Activated T-cell treated with anti-CD3 and anti-CD28 coated beads for 24 hours (primary cell): ENCODE data around the gene MED17.
A peak's percentile ranks its signal among the peaks of the same experiment; 100 is the strongest.
"Not testable (repeated sequence)": the region's sequence is repeated elsewhere in the genome, so short reads cannot be mapped to it uniquely, and the experiment has no call there.

Source experiments
- DNase-seq: peaks from one replicate; pipeline ENCODE4 v3.0.0-alpha.2; 2020; ENCODE audit warnings: low read depth

The MED17 gene, protein sequence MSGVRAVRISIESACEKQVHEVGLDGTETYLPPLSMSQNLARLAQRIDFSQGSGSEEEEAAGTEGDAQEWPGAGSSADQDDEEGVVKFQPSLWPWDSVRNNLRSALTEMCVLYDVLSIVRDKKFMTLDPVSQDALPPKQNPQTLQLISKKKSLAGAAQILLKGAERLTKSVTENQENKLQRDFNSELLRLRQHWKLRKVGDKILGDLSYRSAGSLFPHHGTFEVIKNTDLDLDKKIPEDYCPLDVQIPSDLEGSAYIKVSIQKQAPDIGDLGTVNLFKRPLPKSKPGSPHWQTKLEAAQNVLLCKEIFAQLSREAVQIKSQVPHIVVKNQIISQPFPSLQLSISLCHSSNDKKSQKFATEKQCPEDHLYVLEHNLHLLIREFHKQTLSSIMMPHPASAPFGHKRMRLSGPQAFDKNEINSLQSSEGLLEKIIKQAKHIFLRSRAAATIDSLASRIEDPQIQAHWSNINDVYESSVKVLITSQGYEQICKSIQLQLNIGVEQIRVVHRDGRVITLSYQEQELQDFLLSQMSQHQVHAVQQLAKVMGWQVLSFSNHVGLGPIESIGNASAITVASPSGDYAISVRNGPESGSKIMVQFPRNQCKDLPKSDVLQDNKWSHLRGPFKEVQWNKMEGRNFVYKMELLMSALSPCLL

DNA sequence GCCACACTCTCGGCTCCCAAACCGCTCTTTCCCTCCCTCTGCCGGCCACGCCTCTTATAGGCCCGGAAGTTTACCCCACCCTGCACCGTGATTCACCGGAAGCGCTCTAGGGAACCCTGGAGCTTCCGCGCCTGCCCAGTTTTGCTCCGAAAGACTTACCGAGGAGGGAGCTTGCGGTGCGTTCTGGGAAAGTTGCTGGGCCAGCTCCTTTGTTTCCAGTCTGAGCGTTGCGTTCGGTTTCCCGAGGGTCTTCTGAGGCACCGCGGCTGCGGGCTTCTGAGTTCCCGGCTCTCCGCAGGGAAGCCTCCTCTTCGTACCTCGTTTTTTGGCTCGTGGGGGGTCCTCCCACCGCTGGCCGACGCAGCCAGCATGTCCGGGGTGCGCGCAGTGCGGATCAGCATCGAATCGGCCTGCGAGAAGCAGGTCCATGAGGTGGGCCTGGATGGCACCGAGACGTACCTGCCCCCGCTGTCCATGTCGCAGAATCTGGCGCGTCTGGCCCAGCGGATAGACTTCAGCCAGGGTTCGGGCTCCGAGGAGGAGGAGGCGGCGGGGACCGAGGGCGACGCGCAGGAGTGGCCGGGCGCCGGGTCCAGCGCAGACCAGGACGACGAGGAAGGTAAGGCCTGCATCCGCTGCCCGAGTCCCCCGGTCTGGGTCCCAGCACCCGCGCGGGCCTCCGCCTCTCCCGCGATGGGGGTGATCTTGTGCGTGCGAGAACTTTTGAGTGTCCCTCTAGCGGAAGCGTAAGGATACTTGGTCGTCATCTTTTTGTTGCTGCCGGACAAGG, at the start of gene MED17:
Gene MED17 (plus strand): TSS at position 138 of the 790 bp plus-strand sequence. CDS start 232 bp downstream, at position 370.
- DNase-seq, result peak; percentile 90

DNA sequence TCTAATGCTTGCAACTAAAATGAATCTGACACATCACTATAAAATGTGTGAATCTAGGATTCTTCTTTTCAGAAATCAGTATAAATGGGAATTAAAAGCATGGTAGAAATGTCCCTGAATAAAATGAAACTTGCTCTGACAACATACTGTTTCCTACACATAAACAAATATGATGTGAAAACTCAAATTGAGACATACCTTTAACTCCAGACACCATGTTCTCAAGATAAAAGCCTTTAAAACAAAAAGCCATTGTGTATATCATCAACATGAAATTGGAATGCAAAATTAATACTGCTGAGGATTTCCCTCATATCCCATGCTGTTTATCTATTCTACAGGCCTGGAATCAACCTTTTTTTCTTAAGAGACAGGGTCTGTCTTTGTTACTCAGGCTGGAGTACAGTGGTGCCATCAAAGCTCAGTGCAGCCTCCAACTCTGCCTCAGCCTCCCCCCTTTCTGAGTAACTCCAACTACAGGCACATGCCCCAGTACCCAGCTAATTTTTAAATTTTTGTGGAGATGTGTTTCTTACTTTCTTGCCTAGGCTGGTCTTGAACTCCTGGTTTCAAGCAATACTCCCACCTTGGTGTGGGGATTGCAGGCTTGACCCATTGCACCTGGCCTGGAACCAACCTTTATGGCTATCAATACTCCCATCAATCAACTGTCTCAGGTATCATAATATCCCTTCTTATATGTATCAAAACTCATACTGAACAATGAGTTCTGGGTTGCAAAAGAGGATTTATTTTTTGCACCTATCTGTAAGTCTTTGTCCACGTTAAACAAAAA, 49.5 kb upstream of the MED17 start:
- no peak for DNase-seq

DNA sequence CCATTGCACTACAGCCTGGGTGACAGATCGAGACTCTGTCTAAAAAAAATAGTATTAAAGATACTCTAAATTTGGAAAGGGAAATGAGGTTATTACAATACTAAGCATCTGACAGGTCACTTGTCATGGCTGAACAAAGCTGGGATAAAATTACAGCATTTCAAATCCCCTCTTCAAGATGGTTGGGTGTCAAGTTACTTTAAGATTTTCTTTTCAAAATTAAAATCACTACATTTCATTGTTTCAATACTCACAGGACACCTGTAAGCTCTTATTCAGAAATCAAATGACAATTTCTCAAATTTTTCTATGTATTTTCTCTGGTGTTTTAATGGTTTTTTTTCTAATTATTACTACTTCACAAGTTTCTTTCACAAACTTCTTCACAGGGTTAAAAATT, 48.5 kb upstream of the MED17 start:
- no peak for DNase-seq

DNA sequence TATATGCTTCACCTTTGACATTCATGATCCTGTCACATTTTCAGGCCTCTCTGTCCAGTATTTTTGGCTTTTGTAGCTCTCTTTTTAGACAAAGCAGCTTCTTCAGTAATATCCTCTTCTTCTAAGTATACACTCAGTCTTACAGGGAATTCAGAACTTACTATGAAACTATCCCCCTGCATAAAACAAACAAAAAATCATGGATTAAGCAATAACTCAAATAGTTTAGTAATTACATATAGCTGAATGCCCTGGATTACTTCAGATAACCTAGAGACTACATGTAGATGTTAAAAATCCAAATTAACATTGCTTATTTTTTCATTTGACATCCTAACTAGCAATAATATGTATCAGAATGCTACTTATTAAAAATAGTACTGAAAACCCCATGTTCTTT, 48.0 kb upstream of the MED17 start:
- DNase-seq, result no peak

DNA sequence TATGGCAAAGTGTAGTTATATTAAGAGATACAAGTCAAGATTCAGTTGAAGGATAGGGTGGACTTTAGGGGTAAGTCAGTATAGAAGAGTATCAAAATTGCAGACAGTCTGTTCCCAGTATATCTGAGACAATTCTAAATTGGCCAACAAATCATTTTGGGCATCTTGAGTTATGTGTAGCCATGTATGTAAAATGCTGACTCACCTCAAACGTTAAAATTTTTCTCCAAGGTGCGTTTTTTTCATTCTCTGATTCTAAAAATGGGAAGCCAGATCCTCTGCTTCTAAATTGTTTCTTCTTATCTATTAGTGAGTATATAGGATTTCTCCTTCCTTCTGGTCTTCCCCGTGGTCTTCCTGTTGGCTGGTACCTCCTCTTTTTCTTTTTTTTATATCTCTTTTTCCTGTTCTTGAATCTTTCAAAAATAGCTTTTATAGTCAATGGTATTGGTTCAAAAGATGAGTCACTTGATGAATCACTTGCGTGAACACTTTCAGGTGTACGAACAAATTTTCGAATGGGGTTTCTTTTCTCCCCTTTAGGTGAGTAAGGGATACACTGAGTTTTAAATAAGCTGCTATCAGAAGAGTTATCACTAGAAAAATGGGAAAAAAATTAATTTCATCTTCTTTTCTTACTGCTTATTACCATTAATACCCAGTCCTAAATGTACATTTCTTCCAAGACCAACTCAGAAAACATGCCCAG, 46.0 kb upstream of the MED17 start:
- no peak for DNase-seq

DNA sequence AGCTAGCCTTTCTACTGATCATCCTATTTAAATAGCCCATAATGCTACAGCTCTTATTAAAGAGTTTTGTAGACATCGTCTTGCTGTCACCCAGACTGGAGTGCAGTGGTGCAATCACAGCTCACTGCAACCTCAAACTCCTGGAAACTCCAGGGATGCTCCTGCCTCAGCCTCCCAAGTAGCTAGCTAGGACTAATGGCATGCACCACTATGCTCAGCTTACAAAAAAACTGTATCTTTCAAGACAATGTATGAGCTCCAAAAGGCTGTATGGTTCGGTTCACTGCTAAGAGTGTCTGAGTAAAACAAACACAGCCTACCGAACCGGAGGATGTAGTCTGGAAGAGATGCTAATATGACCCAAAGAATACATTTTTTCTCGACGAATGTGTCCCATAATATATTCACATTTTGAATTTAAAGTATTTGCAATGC, 45.4 kb upstream of the MED17 start:
- no peak for DNase-seq

DNA sequence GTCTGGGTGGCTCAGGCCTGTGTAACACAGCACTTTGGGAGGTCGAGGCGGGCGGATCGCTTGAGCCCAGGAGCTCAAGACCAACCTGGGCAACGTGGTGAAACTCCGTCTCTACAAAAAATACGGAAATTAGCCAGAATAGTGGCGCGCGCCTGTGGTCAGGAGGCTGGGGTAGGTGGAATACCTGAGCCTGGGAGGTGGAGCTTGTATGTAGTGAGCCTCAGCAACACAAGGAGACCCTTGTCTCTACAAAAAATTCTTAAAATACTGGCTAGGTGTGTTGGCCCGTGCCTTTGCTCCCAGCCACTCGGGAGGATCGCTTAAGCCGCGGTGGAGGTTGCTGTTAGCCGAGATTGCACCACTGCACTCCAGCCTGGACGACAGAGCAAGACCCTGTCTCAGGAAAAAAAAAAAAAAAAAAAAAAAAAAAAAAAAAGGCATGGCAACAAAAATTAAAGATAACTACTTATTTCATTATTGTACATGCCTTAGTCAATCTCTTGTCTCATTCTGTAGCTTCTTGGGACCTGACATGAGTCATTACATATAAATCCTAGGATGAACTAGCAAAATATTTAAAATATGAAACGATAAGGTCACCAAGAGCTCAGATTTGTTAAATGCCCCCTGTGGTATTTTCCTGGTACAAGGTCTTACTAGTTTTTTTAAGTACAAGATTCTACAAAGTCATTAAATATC, 43.9 kb upstream of the MED17 start:
- DNase-seq, result peak; percentile 42

DNA sequence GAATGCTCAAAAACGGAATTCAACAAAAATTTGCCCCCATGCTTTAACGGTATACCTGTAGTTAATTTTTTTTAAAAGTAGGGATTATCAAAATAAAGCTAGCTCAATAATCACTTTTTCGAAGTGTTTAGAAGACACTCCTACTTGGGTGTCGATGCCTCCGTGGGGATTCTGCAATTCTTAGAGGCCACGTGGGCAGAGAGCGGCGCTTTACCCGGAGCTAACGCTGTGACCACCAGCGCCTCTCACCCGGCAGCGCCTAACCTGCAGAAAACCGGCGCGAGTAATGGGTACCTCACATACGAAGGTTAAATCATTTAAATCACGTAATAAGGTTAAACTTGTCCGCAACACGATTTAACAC, 43.4 kb upstream of the MED17 start:
- DNase-seq, result peak; percentile 51

DNA sequence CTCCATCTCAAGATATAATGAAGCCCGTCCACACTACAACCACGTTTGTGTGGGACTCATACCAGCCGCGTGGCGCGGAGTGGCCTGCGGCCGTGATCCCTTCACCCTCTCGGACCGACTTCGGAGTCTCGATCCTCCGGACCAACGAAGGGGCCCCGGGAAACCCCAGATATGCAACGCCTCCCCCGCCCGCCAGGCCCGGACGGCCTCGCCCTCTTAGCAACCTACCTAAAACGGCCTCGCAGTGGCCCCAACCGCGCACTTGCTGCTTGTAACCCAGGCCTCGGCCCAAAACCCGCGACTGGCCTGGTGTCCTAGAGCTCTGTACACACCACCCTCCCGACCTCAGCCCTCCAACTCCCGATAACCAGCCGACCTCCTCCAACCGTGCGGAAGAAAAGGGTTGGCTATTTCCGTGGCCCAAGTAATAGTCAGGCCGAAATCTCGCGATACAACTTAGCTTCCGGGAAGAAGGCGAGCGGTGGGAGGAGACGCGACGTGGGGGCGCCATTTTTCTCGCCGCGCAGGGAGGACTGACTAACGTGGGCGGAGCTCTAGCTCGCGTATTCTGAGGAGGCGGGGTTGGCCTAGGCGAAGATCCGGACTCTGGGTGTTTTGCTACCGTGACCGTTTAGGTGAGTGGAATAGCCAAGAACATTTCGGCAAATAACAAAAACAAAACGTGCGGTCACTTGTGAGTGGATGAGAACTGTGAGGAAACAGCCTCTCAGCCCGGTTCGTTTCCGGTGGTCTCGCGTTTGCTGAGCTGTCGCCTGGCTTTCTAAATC, 42.8 kb upstream of the MED17 start, which contains the start of the genes C11orf54 and TAF1D:
Gene C11orf54 (plus strand): TSS at position 579 of the 788 bp plus-strand sequence. CDS start 5,722 bp downstream, outside the sequence.
Gene TAF1D (minus strand): TSS at position 402 of the 788 bp plus-strand sequence. CDS start 2,191 bp downstream, outside the sequence.
- DNase-seq, result peak; percentile 95

DNA sequence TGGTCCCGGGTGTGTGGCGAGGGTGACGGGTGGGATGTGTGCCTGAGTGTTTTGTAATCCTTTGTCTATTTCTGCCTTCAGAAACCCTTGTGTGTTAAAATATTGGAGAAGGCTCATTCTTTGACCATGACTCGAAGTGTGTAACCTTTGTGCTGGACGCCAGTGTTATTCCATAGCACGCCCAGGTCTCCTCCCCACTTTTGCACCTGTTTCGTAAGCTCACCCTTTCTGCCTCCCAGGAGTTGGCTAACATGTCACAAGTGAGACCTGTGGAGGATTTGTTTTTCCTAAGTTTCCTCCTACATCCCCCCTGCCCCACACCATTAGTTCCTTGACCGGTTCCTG, 42.2 kb upstream of the MED17 start:
- DNase-seq, result no peak

DNA sequence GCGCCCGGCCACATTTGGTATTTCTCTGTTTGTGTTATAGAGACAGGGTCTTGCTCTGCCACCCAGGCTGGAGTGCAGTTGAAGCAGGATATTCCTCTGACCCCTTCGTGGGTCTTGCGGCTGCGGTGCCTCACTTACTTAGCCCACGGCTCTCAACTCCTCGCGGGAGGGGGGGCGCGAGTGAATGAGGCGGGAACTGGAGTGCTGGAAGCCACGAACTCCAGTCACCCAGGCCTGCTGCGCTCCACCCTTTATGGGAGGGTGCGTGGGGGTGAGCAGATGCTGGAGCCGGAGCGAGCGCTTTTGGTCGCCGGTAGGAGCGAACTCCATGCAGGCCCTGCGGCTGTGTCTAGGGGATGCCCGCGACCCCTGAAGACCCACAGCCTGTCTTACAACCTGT, 40.8 kb upstream of the MED17 start:
- DNase-seq, result no peak

DNA sequence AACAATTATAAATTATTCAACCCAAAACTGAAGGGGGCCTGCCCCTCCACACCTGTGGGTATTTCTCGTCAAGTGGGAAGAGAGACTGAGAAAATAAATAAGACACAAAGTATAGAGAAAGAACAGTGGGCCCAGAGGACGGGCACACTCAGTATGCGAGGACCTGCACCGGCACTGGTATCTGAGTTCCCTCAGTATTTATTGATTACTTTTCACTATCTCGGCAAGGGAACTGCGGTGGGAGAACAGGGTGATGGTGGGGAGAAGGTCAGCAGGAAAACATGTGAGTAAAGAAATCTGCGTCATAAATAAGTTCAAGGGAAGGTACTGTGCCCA, 39.4 kb upstream of the MED17 start:
- no peak for DNase-seq

DNA sequence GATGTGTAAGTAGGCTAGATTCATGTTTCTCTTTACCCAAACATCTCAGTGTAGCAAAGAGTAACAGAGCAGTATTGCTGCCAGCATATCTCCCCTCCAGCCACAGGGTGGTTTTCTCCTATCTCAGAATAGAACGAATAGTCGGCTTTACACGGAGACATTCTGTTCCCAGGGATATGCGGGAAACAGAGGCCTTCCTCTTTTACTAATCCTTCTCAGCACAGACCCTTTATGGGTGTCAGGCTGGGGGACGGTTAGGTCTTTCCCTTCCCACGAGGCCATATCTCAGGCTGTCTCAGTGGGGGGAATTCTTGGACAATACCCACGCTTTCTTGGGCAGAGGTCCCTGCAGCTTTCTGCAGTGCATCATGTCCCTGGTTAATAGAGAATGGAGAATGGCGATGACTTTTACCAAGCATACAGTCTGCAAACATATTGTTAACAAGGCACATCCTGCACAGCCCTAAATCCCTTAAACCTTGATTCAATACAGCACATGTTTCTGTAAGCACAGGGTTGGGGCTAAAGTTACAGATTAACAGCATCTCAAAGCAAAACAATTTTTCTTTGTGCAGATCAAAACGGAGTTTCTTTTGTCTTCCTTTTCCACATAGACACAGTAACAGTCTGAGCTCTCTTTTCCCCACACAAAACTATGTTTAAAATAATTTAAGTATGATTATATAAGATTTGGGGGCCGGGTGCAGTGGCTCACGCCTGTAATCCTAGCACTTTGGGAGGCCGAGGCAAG, 38.9 kb upstream of the MED17 start:
- DNase-seq, result not testable (repeated sequence)

DNA sequence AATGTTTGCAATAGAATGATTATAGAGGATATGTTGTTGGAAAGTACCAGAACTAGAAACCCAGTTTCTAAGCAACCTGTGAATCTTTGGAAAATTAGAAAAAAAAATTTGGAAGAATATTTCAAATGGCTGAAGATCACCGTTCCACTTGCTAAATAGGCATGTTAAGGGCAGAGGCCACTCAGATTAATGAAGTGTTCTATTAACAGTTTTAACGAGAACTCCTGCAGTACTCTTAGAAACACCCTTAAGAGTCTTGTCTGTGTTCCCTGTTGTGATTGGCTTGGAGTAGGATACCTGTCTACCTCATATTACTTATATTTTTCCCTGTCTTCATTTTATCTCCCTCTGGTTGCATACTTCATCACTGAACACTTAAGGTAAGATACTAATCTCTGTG, 38.0 kb upstream of the MED17 start:
- no peak for DNase-seq

DNA sequence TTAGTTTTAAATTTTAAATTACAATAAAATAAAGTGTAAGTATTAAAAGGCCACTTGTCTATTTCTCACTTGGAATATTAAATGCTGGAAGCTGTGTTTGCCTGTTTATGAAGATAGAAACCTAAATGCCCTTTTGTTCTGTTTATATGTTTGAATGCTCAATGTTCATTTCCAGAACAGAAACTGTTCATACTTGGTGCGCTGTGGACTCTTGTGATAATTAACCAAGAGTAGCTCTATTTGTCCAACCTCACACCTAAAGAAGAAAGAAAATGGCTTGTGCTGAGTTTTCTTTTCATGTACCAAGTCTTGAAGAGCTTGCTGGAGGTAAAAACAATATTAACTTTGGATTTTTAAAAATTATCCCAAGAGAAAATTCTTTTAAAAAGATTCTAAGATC, 37.0 kb upstream of the MED17 start:
- DNase-seq, result no peak

DNA sequence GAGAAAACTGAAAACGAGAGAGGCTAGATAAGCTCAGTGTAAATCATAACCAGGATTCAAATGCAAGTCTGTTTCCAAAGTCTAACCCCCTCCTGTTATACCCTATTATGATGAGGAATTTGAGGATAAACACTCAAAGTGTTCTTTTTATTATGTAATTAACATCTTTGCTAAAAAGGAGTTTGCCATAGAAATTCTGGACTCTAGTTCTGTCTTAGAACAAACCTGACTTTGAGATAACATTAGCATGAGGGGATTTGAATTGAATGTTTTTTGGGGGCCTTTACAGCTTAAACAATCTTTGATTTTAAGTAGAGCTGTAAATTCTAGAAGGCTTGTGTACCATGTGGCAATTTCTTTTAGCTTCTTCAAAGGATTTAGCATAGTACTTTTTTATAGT, 33.1 kb upstream of the MED17 start:
- DNase-seq, result no peak

DNA sequence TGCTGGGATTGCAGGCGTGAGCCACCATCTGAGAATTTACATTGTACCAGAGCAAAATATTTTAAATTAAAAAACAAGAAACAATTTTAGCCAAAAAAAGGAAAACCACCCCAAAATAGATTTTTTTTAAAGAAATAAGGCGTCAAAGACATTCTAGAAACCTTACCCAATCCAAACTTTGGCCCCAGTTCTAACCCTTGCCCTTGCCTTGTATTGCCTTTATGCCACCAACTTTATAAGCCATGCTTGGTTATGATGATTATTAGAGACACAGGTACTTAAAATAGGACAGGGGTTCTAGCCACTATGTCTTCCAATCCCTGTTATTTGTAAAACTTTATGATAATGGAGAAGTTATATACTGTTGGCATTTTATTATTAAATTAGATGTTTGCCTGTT, 30.8 kb upstream of the MED17 start:
- no peak for DNase-seq

DNA sequence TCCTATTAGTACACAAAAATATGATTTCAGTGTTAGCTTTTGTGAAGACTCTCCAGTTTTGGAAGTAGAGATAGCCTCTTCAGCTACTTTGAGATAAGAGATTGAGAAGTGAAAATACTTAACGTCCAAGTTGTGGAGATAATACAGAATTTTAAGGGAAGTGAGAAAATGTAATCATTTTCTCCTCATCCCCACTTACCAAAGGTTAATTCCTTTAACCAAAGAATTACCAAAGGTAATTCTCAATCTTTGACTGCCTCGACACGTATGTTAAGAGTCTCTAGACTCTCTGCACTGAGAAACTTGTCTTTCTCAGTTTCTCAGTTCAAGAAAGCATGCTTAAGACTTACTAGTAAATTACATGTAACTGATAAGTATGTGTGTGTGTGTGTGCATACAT, 27.3 kb upstream of the MED17 start:
- DNase-seq, result no peak

DNA sequence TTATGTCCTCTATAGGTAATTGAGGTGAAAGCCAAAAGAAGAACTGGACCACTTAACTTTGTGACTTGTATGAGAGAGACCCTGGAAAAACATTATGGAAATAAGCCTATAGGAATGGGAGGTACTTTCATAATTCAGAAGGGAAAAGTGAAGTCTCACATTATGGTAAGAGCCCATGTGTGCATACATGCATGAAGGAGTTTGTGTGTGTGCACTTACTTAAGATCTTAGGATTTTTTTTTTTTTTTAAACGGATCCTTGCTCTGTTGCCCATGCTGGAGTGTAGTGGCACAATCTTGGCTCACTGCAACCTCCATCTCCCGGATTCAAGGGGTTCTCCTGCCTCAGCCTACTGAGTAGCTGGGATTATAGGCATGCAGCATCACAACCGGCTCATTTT, 26.8 kb upstream of the MED17 start:
- no peak for DNase-seq
